Fibroblast of mammary gland (primary cell): ENCODE results near the gene GULP1.
A peak's percentile ranks its signal among the peaks of the same experiment; 100 is the strongest.

Source experiments
- DNase-seq: peaks from one replicate; pipeline ENCODE4 v3.0.0-alpha.2; 2010; ENCODE audit warnings: low read depth
- H3K4me3 ChIP-seq: 2 replicates; pipeline ENCODE4 v1.5.1; 2011; ENCODE audit warnings: low read depth, mild to moderate bottlenecking, low read length, moderate library complexity; ENCODE audit not compliant: control insufficient read depth
- CTCF ChIP-seq: conservative IDR thresholded peaks from 2 replicates; pipeline ENCODE4 v1.5.1; 2011; ENCODE audit warnings: low read depth, low read length, inconsistent platforms; ENCODE audit not compliant: control insufficient read depth, insufficient read depth

The GULP1 gene

GRCh38 chr2:188379748-188380147 lies 88.1 kb downstream of the GULP1 start:
- no peak overlapping the region for H3K4me3 ChIP-seq
- DNase-seq: no peak
- no peak for TF ChIP-seq CTCF

GRCh38 chr2:188380280-188380679 lies 88.6 kb downstream of the GULP1 start:
- TF ChIP-seq CTCF: no peak
- no peak for DNase-seq
- no peak overlapping the region for H3K4me3 ChIP-seq

GRCh38 chr2:188381614-188382013 lies 89.9 kb downstream of the GULP1 start:
- no peak overlapping the region for H3K4me3 ChIP-seq
- TF ChIP-seq CTCF: no peak
- peak; percentile 61 for DNase-seq

- no peak overlapping the region for H3K4me3 ChIP-seq
- no peak for TF ChIP-seq CTCF
- DNase-seq: peak; percentile 38
Measured at GRCh38 chr2:188382107-188382506, 90.4 kb downstream of the GULP1 start.

- peak; percentile 27 for DNase-seq
- TF ChIP-seq CTCF: no peak
- no peak overlapping the region for H3K4me3 ChIP-seq
Measured at GRCh38 chr2:188383158-188383557, 91.5 kb downstream of the GULP1 start.

- TF ChIP-seq CTCF: no peak
- H3K4me3 ChIP-seq: no peak overlapping the region
- DNase-seq: no peak
Measured at GRCh38 chr2:188385857-188386256, 94.2 kb downstream of the GULP1 start.

GRCh38 chr2:188388831-188389230 lies 97.2 kb downstream of the GULP1 start:
- H3K4me3 ChIP-seq: no peak overlapping the region
- TF ChIP-seq CTCF: no peak
- no peak for DNase-seq
